T-helper 1 cell treated with Interleukin-12 subunit alpha and Interleukin-12 subunit beta and Interleukin-4 antibody, amounts not matched to agents 30 μg/mL and 1 μg/mL, for 36 hours (primary cell): Measurements from ENCODE around the gene NHSL1.

Source experiments
- H3K27ac Mint-ChIP-seq: one replicate; pipeline ENCODE4 v1.8.0; 2021; ENCODE audit warnings: mild to moderate bottlenecking, mixed read lengths
- H3K27me3 Mint-ChIP-seq: one replicate; pipeline ENCODE4 v1.8.0; 2021; ENCODE audit warnings: low read depth, mixed read lengths
- H3K36me3 Mint-ChIP-seq: one replicate; pipeline ENCODE4 v1.8.0; 2021; ENCODE audit warnings: low read depth, mixed read lengths
- H3K4me1 Mint-ChIP-seq: one replicate; pipeline ENCODE4 v1.8.0; 2021; ENCODE audit warnings: low read depth, mixed read lengths
- H3K4me3 Mint-ChIP-seq: one replicate; pipeline ENCODE4 v1.8.0; 2021; ENCODE audit warnings: mild to moderate bottlenecking, moderate library complexity, mixed read lengths
- H3K9me3 Mint-ChIP-seq: one replicate; pipeline ENCODE4 v1.8.0; 2021; ENCODE audit warnings: mixed read lengths

NHSL1 gene

GRCh38 chr6:138494312-138494711 lies 5.0 kb downstream of the NHSL1 start:
- H3K9me3 Mint-ChIP-seq, result no peaks in the 10 kb centered on the region
- no peak overlapping the region for H3K4me3 Mint-ChIP-seq
- H3K4me1 Mint-ChIP-seq, result peaks cover 2% of the 10 kb centered on the region
- no peaks in the 10 kb centered on the region for H3K36me3 Mint-ChIP-seq
- H3K27me3 Mint-ChIP-seq, result peaks cover 36% of the 10 kb centered on the region
- no peak overlapping the region for H3K27ac Mint-ChIP-seq

- H3K27ac Mint-ChIP-seq, result no peak overlapping the region
These were observed 5.9 kb downstream of the NHSL1 start for GRCh38 chr6:138493413-138493812.

DNA sequence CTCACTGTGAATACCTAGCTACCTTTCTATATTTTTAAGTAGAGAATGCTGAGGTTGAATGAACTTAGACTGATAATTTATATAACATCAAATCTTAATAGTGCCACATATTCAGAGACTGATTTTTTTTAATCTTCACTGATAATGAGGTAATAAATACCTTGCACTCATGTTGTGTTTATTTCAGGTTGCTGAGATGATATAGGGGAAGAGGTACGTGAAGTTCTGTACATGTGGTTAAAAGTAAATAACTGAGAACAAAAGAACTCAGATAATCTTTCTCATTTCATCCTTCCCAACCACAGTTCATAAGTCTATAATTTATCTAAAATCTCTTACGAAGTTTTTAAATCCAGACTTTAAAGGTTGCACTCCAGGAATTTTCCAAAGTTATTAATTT lies 6.4 kb downstream of the NHSL1 start:
- H3K4me1 Mint-ChIP-seq, result no peaks in the 10 kb centered on the region

More at GRCh38 chr6:138493413-138493812, 5.9 kb downstream of the NHSL1 start:
- H3K4me3 Mint-ChIP-seq, result no peak overlapping the region
- H3K4me1 Mint-ChIP-seq, result no peaks in the 10 kb centered on the region
- no peaks in the 10 kb centered on the region for H3K36me3 Mint-ChIP-seq
- no peaks in the 10 kb centered on the region for H3K9me3 Mint-ChIP-seq
- H3K27me3 Mint-ChIP-seq, result peaks cover 29% of the 10 kb centered on the region

DNA sequence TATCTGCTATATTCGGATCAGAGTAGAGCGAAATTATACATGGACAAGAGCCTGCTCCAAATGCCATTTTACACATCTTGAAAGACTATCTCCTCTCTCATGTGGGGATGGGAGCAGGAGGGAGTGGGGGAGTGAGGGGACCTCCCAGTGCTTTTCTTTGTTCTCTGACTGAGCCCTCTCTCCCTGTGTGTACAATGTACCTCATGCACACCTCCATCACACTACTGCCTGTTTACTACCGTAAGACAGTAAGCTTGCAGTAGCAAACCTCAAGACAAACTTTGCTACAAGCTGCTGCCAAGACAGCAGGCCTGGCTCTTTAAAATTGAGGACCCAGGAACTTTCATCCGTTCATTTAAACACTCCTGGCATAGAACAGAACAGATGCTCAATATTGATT lies 7.2 kb downstream of the NHSL1 start:
- Mint-ChIP-seq H3K4me3 (no peak overlapping the region), H3K9me3 (no peaks in the 10 kb centered on the region), H3K27ac (no peak overlapping the region), H3K4me1 (no peaks in the 10 kb centered on the region), H3K27me3 (peaks cover 19% of the 10 kb centered on the region), H3K36me3 (no peaks in the 10 kb centered on the region)

More for the DNA sequence above, 6.4 kb downstream of the NHSL1 start:
- no peaks in the 10 kb centered on the region for H3K36me3 Mint-ChIP-seq
- H3K4me3 Mint-ChIP-seq, result no peak overlapping the region
- H3K27me3 Mint-ChIP-seq, result peaks cover 23% of the 10 kb centered on the region
- H3K27ac Mint-ChIP-seq, result no peak overlapping the region
- no peaks in the 10 kb centered on the region for H3K9me3 Mint-ChIP-seq

DNA sequence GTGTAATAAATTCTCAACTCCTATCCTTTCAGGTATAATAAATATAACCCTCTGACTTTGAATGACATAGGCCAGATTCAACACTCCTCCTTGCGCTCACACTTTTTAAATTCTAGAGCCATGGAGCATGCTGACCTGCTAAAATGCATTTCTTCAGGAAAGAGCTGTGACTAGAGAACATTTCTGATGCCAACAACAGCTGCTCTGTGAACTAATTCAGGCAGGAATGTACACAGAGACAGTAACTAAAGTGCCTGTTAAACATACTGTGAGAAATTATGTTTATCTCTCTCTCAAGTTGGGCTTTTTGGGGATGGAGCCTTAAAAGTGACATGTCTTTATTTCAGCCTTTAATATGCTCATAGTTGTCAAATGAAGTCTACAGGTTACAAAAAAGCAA lies 8.3 kb downstream of the NHSL1 start:
- Mint-ChIP-seq H3K9me3 (no peaks in the 10 kb centered on the region), H3K27me3 (peaks cover 13% of the 10 kb centered on the region), H3K4me1 (peaks cover 8% of the 10 kb centered on the region), H3K27ac (no peak overlapping the region), H3K36me3 (no peaks in the 10 kb centered on the region), H3K4me3 (no peak overlapping the region)

DNA sequence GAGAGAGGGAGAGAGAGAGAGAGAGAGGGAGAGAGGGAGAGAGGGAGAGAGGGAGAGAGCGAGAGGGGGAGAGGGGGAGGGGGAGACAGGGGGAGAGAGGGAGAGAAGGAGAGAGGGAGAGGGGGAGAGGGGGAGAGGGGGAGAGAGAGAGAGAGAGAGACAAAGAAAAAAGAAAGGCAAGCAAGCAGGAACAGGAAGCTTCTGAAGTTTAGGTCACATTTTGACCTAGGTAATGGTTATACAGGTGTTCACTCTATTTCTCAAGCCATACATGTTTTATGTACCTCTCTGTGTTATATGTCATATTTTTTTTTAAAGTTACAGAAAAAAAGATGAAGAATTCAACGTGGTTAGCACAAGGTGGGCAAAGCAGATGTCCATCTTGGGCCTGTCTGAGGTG lies 9.4 kb downstream of the NHSL1 start:
- no peaks in the 10 kb centered on the region for H3K9me3 Mint-ChIP-seq
- H3K36me3 Mint-ChIP-seq, result no peaks in the 10 kb centered on the region
- H3K27ac Mint-ChIP-seq, result no peak overlapping the region
- H3K4me3 Mint-ChIP-seq, result no peak overlapping the region
- H3K4me1 Mint-ChIP-seq, result peaks cover 8% of the 10 kb centered on the region
- H3K27me3 Mint-ChIP-seq, result peaks cover 13% of the 10 kb centered on the region

GRCh38 chr6:138487102-138487604 lies 12.1 kb downstream of the NHSL1 start:
- Mint-ChIP-seq H3K4me3 (no peak overlapping the region), H3K27ac (no peak overlapping the region), H3K36me3 (no peaks in the 10 kb centered on the region), H3K4me1 (peaks cover 8% of the 10 kb centered on the region), H3K9me3 (no peaks in the 10 kb centered on the region), H3K27me3 (peaks cover 5% of the 10 kb centered on the region)

GRCh38 chr6:138486249-138487101 lies 12.8 kb downstream of the NHSL1 start:
- Mint-ChIP-seq H3K27ac (no peak overlapping the region), H3K4me3 (no peak overlapping the region), H3K9me3 (no peaks in the 10 kb centered on the region), H3K4me1 (peaks cover 8% of the 10 kb centered on the region), H3K36me3 (no peaks in the 10 kb centered on the region), H3K27me3 (no peaks in the 10 kb centered on the region)

DNA sequence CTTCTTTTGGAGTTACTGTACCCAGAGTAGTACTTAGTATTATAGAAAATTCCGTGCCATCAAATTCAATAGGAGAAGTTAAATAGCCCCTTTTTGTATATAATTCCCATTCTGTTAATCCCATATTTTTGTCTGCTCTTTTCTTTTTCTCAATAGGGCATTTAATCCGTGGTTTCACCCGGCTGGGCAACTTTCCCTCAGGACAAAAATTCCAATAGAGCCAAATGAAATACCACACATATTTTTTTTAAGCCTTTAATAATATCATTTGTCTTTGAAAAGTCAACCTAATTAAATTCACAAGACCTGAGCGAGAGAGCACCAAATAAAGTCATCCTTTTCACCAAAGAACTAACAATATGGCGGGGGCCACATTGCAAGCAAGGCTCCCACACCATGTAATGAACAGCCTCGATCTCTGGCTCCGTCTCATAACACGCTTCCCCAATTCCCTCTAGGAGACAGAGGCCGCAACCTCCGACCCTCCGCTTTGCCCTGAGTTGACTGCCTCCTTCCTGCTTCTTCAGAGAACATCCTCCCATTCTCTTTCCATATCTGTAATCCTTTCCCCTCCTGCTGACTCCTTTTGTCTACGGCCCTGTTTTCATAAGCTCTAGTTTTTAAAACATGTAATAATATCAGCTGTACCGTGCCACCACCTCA lies 13.6 kb downstream of the NHSL1 start:
- no peaks in the 10 kb centered on the region for H3K27me3 Mint-ChIP-seq
- no peaks in the 10 kb centered on the region for H3K36me3 Mint-ChIP-seq
- H3K4me1 Mint-ChIP-seq, result peaks cover 8% of the 10 kb centered on the region
- no peaks in the 10 kb centered on the region for H3K9me3 Mint-ChIP-seq
- H3K4me3 Mint-ChIP-seq, result no peak overlapping the region
- H3K27ac Mint-ChIP-seq, result no peak overlapping the region

DNA sequence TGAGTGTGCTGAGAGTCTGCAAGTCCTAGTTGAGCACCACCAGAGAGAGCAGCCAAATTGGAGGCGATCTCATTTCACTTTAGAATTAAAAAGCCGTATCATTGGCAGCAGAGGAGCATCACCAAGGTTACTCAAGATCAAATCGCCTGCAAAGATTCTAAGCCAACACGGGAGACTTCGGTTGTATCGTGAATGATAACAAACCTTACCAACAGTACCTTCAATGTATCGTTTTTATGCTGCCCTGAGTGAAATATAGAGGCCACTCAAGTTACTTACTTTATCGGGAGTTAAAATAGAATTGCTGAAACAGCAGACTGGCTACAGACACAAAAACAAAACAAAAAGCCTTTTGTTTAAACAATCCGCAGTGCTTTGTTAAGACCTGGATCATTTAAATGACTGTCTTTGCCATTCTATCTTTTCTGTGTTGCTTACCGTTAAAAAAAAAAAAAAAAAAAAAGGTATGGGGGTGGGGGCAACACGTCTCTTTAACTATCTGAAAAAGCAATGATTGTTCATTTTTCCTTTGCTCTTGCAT lies 14.2 kb downstream of the NHSL1 start:
- no peak overlapping the region for H3K27ac Mint-ChIP-seq
- no peaks in the 10 kb centered on the region for H3K27me3 Mint-ChIP-seq
- H3K4me1 Mint-ChIP-seq, result peaks cover 8% of the 10 kb centered on the region
- no peaks in the 10 kb centered on the region for H3K36me3 Mint-ChIP-seq
- no peak overlapping the region for H3K4me3 Mint-ChIP-seq
- H3K9me3 Mint-ChIP-seq, result no peaks in the 10 kb centered on the region

DNA sequence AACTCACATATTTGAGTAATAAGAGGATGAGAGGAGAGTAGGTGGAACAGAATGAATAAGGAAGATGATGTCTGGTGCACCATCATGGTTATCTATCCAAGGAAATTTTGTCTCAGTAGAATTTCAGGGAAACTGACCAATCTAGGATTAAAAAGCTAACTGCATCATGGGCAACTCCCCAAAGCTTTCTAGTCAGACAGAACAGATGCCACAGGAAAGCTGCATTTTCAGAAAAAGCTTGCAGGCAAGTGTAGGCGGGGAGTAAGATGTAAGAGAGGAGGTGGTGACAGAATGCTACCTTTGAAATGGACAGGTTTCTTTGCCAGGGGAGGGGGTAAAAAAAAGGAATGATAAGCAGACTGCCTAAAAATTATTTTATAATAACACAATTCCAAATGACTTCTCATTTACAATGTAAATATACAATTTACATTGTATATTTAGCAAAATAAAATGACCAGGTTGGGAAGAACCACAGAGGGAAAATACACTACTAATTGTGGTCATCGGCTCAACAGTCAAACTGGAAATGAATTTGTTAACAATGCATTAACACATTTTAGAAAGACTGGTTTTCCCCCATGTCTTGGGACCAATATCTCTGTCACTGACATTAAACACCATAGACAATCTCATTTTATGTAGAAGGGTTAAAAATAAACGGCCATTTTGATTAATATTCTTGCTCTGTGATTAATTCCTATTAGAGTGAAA lies 15.1 kb downstream of the NHSL1 start:
- Mint-ChIP-seq H3K9me3 (no peaks in the 10 kb centered on the region), H3K27me3 (peaks cover 5% of the 10 kb centered on the region), H3K4me1 (peaks cover 8% of the 10 kb centered on the region), H3K36me3 (no peaks in the 10 kb centered on the region), H3K4me3 (no peak overlapping the region), H3K27ac (no peak overlapping the region)

DNA sequence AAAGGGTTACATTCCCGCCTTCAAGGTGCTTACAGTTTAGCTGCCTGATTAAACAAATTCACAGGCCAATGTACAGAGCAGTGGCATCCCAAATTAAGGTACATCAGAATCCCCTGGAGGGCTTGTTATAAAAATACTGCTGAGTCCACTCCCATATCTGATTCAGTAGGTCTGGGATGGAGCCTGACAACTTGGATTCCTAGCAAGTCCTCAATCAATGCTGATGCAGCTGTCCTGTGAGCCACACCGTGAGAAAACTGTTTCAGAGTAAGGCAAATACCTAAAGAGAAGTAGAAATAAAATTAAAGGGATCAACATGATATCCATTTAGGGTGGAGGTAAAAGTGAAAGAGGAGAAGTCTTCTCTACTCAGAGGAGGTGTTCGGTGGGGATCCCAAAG lies 16.5 kb downstream of the NHSL1 start:
- peaks cover 8% of the 10 kb centered on the region for H3K4me1 Mint-ChIP-seq
- H3K4me3 Mint-ChIP-seq, result no peak overlapping the region
- H3K27ac Mint-ChIP-seq, result no peak overlapping the region
- H3K9me3 Mint-ChIP-seq, result no peaks in the 10 kb centered on the region
- peaks cover 5% of the 10 kb centered on the region for H3K27me3 Mint-ChIP-seq
- no peaks in the 10 kb centered on the region for H3K36me3 Mint-ChIP-seq

DNA sequence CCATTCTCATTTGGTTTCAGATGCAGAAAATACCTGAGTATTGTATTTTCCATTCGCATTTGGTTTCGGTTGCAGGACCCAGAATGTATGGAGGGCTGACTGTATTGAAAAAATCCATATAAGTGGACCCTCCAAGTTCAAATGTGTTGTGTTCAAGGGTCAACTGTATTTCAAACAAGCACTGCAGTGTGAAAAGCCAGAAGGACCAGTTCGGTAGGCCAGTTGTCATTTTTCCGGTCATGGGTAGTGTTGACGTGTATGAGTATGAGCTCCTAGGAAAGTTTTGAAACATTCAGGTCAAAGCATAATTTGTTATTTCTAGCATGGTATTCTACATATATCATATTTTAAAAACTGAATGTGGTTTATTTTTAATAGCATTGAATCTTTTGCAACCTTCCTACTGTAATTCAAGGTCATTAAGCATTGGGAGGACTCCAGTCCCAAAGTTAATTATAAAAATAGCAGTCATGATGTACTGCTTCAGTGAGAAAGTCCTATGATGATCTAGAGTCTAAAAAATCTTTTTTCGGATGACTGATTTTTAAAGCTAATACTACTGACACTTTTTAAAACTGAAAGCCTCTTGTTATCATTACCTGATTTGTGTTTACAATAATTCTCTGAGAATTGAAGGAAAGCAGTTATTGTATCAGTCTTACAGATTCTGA lies 18.9 kb downstream of the NHSL1 start:
- Mint-ChIP-seq H3K36me3 (no peaks in the 10 kb centered on the region), H3K27me3 (peaks cover 5% of the 10 kb centered on the region), H3K4me3 (no peak overlapping the region), H3K4me1 (no peaks in the 10 kb centered on the region), H3K9me3 (no peaks in the 10 kb centered on the region), H3K27ac (no peak overlapping the region)

GRCh38 chr6:138477913-138478539 lies 21.3 kb downstream of the NHSL1 start:
- peaks cover 5% of the 10 kb centered on the region for H3K27me3 Mint-ChIP-seq
- no peaks in the 10 kb centered on the region for H3K36me3 Mint-ChIP-seq
- H3K9me3 Mint-ChIP-seq, result no peaks in the 10 kb centered on the region
- no peak overlapping the region for H3K27ac Mint-ChIP-seq
- no peak overlapping the region for H3K4me3 Mint-ChIP-seq
- H3K4me1 Mint-ChIP-seq, result no peaks in the 10 kb centered on the region
